IMR-90 (cell line): ENCODE data around the gene HELZ. TPM values are rescaled to one million over a fixed set of nuclear protein-coding genes. Genes with fewer than 3 reads are reported as not detected.
A peak's percentile ranks its signal among the peaks of the same experiment; 100 is the strongest.

Source experiments
- ATAC-seq: fragments of 200-7000 bp; cut with Tn5 transposase; 2 replicates; pipeline ENCODE4 v1.9.1; 2020; ENCODE audit warnings: low read depth, mild to moderate bottlenecking, moderate library complexity
- BruUV-seq: library from RNA; stranded (reverse); fragments of 400-500 nt; replicated peaks from 2 replicates; lab custom pipeline; 2021; lab: Mats Ljungman, UMichigan
- CTCF ChIA-PET: fragments of 300-600 bp; formaldehyde crosslinking; extraction: SDS; loops from one replicate; lab custom pipeline; 2021; ENCODE audit warnings: antibody characterized with exemption; lab: Yijun Ruan, JAX
- POLR2A ChIA-PET: fragments of 300-600 bp; sonication (Branson Sonifier 250); formaldehyde crosslinking; loops from one replicate; lab custom pipeline; 2022; ENCODE audit warnings: antibody characterized with exemption; ENCODE audit not compliant: unreplicated experiment; lab: Charles Lee
- DNase-seq: peaks from one replicate; pipeline ENCODE4 v3.0.0; 2013
- H2AFZ ChIP-seq: replicated peaks from 2 replicates; pipeline ENCODE3; 2013; ENCODE audit warnings: low read length, mild to moderate bottlenecking; ENCODE audit not compliant: poor library complexity
- H2AK5ac ChIP-seq: 2 replicates; pipeline ENCODE4 v1.6.1; 2013; ENCODE audit warnings: low read depth, low read length, inconsistent platforms
- H2AK9ac ChIP-seq: replicated peaks from 2 replicates; pipeline ENCODE3; 2013; ENCODE audit warnings: mild to moderate bottlenecking, low read depth, low read length, moderate library complexity; ENCODE audit not compliant: poor library complexity
- H2BK120ac ChIP-seq: 2 replicates; pipeline ENCODE4 v1.6.1; 2013; ENCODE audit warnings: low read depth, low read length, inconsistent platforms
- H2BK15ac ChIP-seq: 3 replicates; pipeline ENCODE4 v1.6.1; 2013; ENCODE audit warnings: low read depth, low read length, inconsistent platforms
- H2BK20ac ChIP-seq: 2 replicates; pipeline ENCODE4 v1.6.1; 2013; ENCODE audit warnings: low read depth, mild to moderate bottlenecking, inconsistent platforms, low read length, moderate library complexity
- H2BK5ac ChIP-seq: 2 replicates; pipeline ENCODE4 v1.6.1; 2013; ENCODE audit warnings: mild to moderate bottlenecking, low read depth, low read length, inconsistent platforms; ENCODE audit not compliant: poor library complexity, severe bottlenecking
- H3K14ac ChIP-seq: replicated peaks from 2 replicates; pipeline ENCODE4 v1.6.1; 2013; ENCODE audit warnings: low read depth, low read length, inconsistent platforms
- H3K18ac ChIP-seq: 2 replicates; pipeline ENCODE4 v1.6.1; 2013; ENCODE audit warnings: low read depth, low read length, control low read depth
- H3K23ac ChIP-seq: 2 replicates; pipeline ENCODE4 v1.6.1; 2013; ENCODE audit warnings: low read depth, low read length, inconsistent platforms
- H3K27ac ChIP-seq: 2 replicates; pipeline ENCODE4 v1.5.1; 2013; ENCODE audit warnings: mild to moderate bottlenecking, control low read depth, low read length; ENCODE audit not compliant: insufficient read depth
- H3K27me3 ChIP-seq: 2 replicates; pipeline ENCODE4 v1.6.1; 2013; ENCODE audit warnings: low read length; ENCODE audit not compliant: control insufficient read depth, insufficient read depth
- H3K36me3 ChIP-seq: 2 replicates; pipeline ENCODE4 v1.6.1; 2013; ENCODE audit warnings: low read length, mixed read lengths; ENCODE audit not compliant: control insufficient read depth, insufficient read depth
- H3K4ac ChIP-seq: 2 replicates; pipeline ENCODE4 v1.6.1; 2013; ENCODE audit warnings: low read depth, low read length, inconsistent platforms
- H3K4me1 ChIP-seq: 2 replicates; pipeline ENCODE4 v1.6.1; 2013; ENCODE audit warnings: low read length, mixed read lengths; ENCODE audit not compliant: control insufficient read depth, insufficient read depth
- H3K4me2 ChIP-seq: 2 replicates; pipeline ENCODE4 v1.6.1; 2013; ENCODE audit warnings: low read depth, mild to moderate bottlenecking, control low read depth, low read length, moderate library complexity
- H3K4me3 ChIP-seq: 2 replicates; pipeline ENCODE4 v1.5.1; 2013; ENCODE audit warnings: low read depth, mild to moderate bottlenecking, control low read depth, low read length, moderate library complexity; ENCODE audit not compliant: insufficient read depth
- H3K56ac ChIP-seq: 2 replicates; pipeline ENCODE4 v1.6.1; 2013; ENCODE audit warnings: low read length, inconsistent platforms; ENCODE audit not compliant: insufficient read depth; ENCODE audit errors: extremely low read depth
- H3K79me1 ChIP-seq, 2 experiments: 2 replicates each; pipeline ENCODE4 v1.6.1; 2013; ENCODE audit warnings: low read length in 2 of 2, inconsistent platforms in 1 of 2, low read depth in 1 of 2
- H3K9ac ChIP-seq: 2 replicates; pipeline ENCODE4 v1.6.1; 2013; ENCODE audit warnings: low read depth, low read length, control low read depth
- H3K9me1 ChIP-seq: 2 replicates; pipeline ENCODE4 v1.6.1; 2013; ENCODE audit warnings: low read length, inconsistent platforms; ENCODE audit not compliant: insufficient read depth
- H3K9me3 ChIP-seq: 2 replicates; pipeline ENCODE4 v1.6.1; 2013; ENCODE audit warnings: low read length; ENCODE audit not compliant: control insufficient read depth, insufficient read depth
- H4K20me1 ChIP-seq: 2 replicates; pipeline ENCODE4 v1.6.1; 2013; ENCODE audit warnings: low read length, inconsistent platforms; ENCODE audit not compliant: insufficient read depth
- H4K5ac ChIP-seq: 2 replicates; pipeline ENCODE4 v1.6.1; 2013; ENCODE audit warnings: mild to moderate bottlenecking, low read depth, low read length, control low read depth
- H4K8ac ChIP-seq, 2 experiments: 2 replicates each; pipeline ENCODE4 v1.6.1; 2013; ENCODE audit warnings: low read depth in 2 of 2, low read length in 2 of 2, control low read depth in 1 of 2, inconsistent platforms in 1 of 2
- H4K91ac ChIP-seq: 2 replicates; pipeline ENCODE4 v1.6.1; 2013; ENCODE audit warnings: low read depth, low read length, inconsistent platforms; ENCODE audit not compliant: insufficient read depth
- CEBPB ChIP-seq: IDR thresholded peaks from 2 replicates; pipeline ENCODE4 v1.6.1; 2012; ENCODE audit warnings: low read depth, low read length, improper control_type of control experiment
- FOS ChIP-seq: fragments of 150-350 bp; IDR thresholded peaks from 2 replicates; pipeline ENCODE4 v1.6.1; 2016; ENCODE audit warnings: low read depth, low read length
- MAFK ChIP-seq: IDR thresholded peaks from 2 replicates; pipeline ENCODE4 v1.6.1; 2012; ENCODE audit warnings: low read depth, low read length, improper control_type of control experiment
- POLR2A ChIP-seq: IDR thresholded peaks from 2 replicates; pipeline ENCODE4 v1.6.1; 2012; ENCODE audit warnings: mild to moderate bottlenecking, low read depth, low read length
- RCOR1 ChIP-seq: IDR thresholded peaks from 2 replicates; pipeline ENCODE4 v1.6.1; 2012; ENCODE audit warnings: mild to moderate bottlenecking, low read length, improper control_type of control experiment; ENCODE audit not compliant: insufficient replicate concordance
- WGBS, 2 experiments: methylation state at CpG; one replicate each; pipeline versions ENCODE4 v1.1.5 to v1.1.7; 2013; ENCODE audit warnings: missing lambda C conversion rate in 2 of 2; ENCODE audit not compliant: insufficient read length in 1 of 2; ENCODE audit errors: extremely low coverage in 2 of 2; 5-methylcytosine and 5-hydroxymethylcytosine counted together
- dilution Hi-C: fragments of 300-500 bp; cut with HindIII; formaldehyde crosslinking; loops from one replicate; pipeline ENCODE4 v1.14.3; 2018; ENCODE audit warnings: low sequenced_read_pairs; ENCODE audit not compliant: unreplicated experiment
- in situ Hi-C: fragments of 300-500 bp; cut with MboI; formaldehyde crosslinking; loops from 3 replicates; pipeline ENCODE4 v1.14.3; 2019; ENCODE audit warnings: low sequenced_read_pairs, inconsistent platforms, mixed read lengths
- intact Hi-C: fragments of 100-400 bp; cut with micrococcal nuclease; formaldehyde crosslinking; loops from 2 replicates; pipeline ENCODE4 v1.10.0; 2022
- polyA plus RNA-seq, 3 experiments: library from polyadenylated mRNA; depleted of rRNA; stranded (reverse); fragments of >200 nt; gene quantifications; 2 replicates each; pipeline ENCODE4 v1.2.3, GENCODE V29; 2012; ENCODE audit warnings: low replicate concordance in 1 of 3
- total RNA-seq: library from RNA; depleted of rRNA; stranded (reverse); fragments of >200 nt; gene quantifications from 2 replicates; pipeline ENCODE4 v1.2.3, GENCODE V29; 2012

Gene HELZ
- total and polyA plus RNA-seq, 2 of the 4 experiments (the other 2 are of a cell fraction) = 8.0 to 60.6 TPM

DNA sequence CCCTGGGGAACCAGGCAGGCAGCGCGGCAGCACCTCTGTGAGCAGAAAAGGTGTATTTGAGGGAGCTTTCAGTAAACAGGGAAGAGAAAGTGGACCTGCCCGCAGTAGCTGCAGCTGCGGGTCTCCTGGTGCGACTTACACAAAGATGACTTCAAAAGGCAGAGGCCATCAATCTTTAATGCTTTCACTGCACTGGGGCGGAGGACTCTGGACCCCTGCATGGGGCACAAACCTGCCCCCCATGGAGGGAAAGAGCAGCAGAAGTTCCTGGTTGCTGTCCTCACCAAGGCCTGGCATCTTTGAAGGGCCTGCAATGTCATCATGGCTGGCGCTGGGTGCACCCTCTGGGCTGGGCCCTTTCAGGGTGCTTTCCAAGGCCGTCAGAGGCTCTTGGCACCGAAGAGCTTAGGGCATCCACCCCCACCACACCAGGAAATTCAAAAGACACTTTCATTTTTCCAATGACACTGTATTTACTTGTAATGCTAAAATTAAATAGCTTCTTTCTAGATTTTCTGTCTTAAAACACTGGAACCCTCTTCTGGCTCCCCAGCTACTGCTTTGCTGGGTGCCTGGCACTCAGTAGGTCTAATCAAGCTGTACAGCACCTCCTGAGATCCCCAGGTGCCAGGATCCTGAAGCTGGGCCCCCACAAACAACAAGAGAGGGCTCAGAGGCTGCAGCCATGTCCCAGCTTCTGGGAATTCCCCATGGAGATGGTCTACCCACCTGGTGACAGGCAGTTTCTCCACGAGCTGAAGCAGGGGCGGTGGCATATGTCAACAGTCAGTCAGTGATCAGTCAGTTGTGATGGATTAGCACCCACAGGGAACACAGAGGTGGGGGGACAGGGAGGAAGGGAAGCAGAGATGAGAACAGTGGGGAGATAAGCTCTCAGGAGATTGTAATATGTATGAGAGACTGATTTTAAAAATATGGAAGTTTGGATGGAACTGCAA is 202.8 kb downstream of the HELZ start:
- no peak overlapping the region for H3K18ac ChIP-seq
- no peaks in the 10 kb centered on the region for H4K20me1 ChIP-seq
- no peak overlapping the region for H4K8ac ChIP-seq
- DNase-seq (no peak), ATAC-seq (no peak)
- no peak overlapping the region for H3K4ac ChIP-seq
- H2BK5ac ChIP-seq = no peak overlapping the region
- H3K9ac ChIP-seq = no peak overlapping the region
- no peak overlapping the region for H4K91ac ChIP-seq
- no peaks in the 10 kb centered on the region for H3K4me1 ChIP-seq
- no peaks in the 10 kb centered on the region for H3K9me1 ChIP-seq
- H3K4me2 ChIP-seq = no peak overlapping the region
- intact Hi-C loops (no loop called here), dilution Hi-C loops (no loop called here), in situ Hi-C loops (no loop called here)
- no peak overlapping the region for H2BK15ac ChIP-seq
- peaks cover 1% of the 10 kb centered on the region for H3K9me3 ChIP-seq
- ChIA-PET CTCF (interaction anchor here (0.6 kb wide), 1 partner anchor 41 kb away, joined by 3 read pairs; no protein-coding TSS in a partner anchor), POLR2A (no interaction called here)
- no peak overlapping the region for H3K23ac ChIP-seq
- peaks cover 55% of the 10 kb centered on the region for H3K27me3 ChIP-seq
- WGBS, 2 experiments = 14% methylated on average over 4 of the region's 11 CpGs; no CpG with 5 or more reads in 1 of the 2 experiments
- peak overlapping the region; percentile 24 for H2AK9ac ChIP-seq
- no TSS peak for BruUV-seq
- TF ChIP-seq POLR2A (no peak), MAFK (no peak), FOS (no peak), CEBPB (no peak), RCOR1 (no peak)
- no peaks in the 10 kb centered on the region for H3K79me1 ChIP-seq
- no peak overlapping the region for H2BK20ac ChIP-seq
- no peak overlapping the region for H2AK5ac ChIP-seq
- no peaks in the 10 kb centered on the region for H3K36me3 ChIP-seq
- H3K4me3 ChIP-seq = no peak overlapping the region
- no peak overlapping the region for H3K27ac ChIP-seq
- H2BK120ac ChIP-seq = no peak overlapping the region
- H3K56ac ChIP-seq = no peak overlapping the region
- H3K14ac ChIP-seq = no peak overlapping the region
- no peak overlapping the region for H4K5ac ChIP-seq
- no peak overlapping the region for H2AFZ ChIP-seq
